GM12892 (cell line): ENCODE measurements around the gene PTPRN2.

Experiments
- DNase-seq: peaks from one replicate; pipeline ENCODE4 v3.0.0; 2011; ENCODE audit not compliant: insufficient read length
- FAIRE-seq: peaks from 2 replicates; lab custom pipeline; 2011; peaks lifted over from hg19 to GRCh38; lab: Jason Lieb, UNC
- POLR2A ChIP-seq: IDR thresholded peaks from 2 replicates; pipeline ENCODE4 v1.6.1; 2011; ENCODE audit warnings: low read depth, low read length, control low read depth
- POLR2AphosphoS5 ChIP-seq: IDR thresholded peaks from 2 replicates; pipeline ENCODE4 v1.6.1; 2011; ENCODE audit warnings: low read depth, low read length, control low read depth
- TAF1 ChIP-seq: IDR thresholded peaks from 2 replicates; pipeline ENCODE4 v1.6.1; 2011; ENCODE audit warnings: low read depth, mild to moderate bottlenecking, control low read depth, low read length, borderline replicate concordance

Gene PTPRN2

GRCh38 chr7:158583810-158584209 lies 3.8 kb downstream of the PTPRN2 start:
- no peak for FAIRE-seq

GRCh38 chr7:158583143-158583542 lies 4.5 kb downstream of the PTPRN2 start:
- no peak for DNase-seq
- FAIRE-seq = no peak
- TF ChIP-seq POLR2A = no peak
- TF ChIP-seq TAF1 = no peak
- TF ChIP-seq POLR2AphosphoS5 = no peak

More at GRCh38 chr7:158583810-158584209, 3.8 kb downstream of the PTPRN2 start:
- TF ChIP-seq POLR2A (no peak), TAF1 (no peak), POLR2AphosphoS5 (no peak)
- DNase-seq = no peak

GRCh38 chr7:158582089-158582456 lies 5.5 kb downstream of the PTPRN2 start:
- DNase-seq (no peak), FAIRE-seq (no peak)
- no peak for TF ChIP-seq POLR2A
- no peak for TF ChIP-seq TAF1
- no peak for TF ChIP-seq POLR2AphosphoS5

DNA sequence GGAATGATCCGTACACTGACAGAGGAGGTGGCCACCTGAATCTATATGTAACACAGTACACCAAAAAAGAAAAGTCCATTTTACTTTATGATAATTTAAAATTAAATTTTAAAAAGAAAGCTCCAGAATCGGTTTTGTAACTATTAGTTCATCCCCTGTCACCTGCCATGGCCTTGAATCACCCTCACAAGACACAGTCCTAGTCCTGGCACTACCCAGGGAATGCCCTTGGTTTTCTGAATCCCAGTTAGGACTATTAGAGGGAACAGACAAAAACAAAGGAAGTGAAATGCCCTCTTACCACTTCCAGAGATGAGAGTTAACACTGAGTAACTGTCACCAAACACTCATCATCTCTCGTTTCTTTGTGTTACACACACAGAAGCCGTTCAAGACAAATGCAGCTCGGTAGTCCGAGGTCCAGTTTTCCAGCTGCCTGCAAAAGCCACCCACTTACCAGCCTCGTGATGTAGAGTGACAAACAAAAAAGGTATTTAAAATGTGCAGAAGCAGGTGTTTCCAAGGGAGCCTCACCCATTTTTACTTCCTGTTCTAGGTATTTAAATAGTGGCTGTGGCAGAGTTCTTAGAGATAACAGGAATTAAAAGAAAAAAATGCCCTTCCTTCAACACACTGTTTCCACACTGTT lies 6.1 kb downstream of the PTPRN2 start:
- FAIRE-seq = no peak
- TF ChIP-seq TAF1 = no peak
- TF ChIP-seq POLR2AphosphoS5 = no peak
- no peak for TF ChIP-seq POLR2A
- DNase-seq = no peak

DNA sequence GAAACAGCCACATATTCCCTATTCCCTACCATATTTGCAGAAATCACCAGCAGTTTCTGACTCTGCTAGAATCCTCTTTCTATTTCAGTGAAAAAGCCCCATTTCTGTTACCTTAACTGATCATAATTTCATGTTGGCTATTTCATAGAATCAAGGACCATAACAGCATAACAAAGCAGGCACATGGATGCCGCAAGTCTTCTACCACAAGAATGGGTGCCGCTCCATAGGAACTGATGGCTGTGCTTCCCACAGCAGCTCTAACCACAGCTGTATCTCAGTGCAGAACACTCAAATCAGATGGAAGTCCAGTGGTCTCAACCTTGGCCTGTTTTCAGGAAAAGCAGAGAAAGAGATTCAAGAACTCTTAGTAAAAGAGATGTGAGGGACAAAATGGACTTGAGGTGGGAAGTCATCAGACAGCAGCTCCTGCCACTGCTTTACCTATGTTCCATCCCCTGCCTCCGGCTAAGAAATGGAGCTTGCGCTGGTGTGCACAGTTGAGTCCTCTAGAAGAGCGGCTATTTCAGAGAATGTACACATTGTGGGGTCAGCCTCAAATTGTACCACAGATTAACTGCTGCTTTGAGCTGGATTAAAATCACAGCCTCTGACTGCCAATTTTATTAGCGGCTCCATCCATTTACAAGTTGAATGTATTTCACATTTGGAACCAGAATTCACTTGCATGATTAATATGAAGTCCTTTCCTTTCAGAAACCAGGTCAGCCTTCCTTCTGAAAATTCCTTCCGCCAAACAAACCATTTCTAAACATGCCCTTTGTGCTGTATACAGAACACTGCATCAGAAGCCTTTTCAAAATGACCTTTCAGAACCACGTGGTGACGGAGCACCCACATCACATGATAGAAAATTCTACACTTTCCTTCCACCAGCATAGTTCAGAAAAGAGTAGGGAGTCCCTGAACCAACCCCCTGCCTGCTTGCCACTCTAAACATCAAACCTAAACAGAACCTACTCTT lies 7.7 kb downstream of the PTPRN2 start:
- TF ChIP-seq POLR2AphosphoS5 = no peak
- no peak for TF ChIP-seq POLR2A
- TF ChIP-seq TAF1 = no peak
- DNase-seq (no peak), FAIRE-seq (no peak)

DNA sequence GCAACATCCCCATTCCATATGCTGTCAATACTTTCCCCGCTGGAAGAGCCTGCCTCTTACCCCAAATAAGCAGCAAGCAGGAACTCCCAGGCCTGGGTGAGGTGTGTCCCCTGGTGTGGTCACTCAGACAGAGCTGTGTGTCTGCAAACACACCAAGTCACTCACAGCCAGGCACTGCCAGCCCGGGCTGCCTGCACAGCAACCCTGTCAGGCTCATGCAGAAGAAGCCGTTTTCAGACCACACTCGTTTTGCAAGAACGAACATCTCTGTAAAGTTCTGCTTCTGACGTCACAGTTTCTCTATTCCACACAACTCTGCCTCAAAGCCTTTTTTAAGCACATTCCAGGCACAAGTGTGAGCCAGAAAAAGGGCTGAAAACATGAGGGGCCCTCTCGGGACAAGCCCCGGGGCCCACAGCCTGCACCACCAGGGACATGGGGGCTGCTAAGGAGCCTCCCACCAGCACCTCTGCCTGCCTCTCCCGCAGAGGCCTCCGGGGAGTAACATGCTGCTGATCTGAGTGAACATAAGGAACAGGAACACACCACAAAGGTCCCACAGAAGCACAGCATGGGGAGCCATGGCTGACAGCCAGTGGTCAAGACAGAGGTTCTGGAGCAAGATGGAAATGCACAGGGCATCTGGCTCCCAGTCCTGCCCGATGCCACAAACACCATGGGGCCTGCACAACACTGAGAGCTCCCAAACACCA lies 11.4 kb downstream of the PTPRN2 start:
- no peak for DNase-seq
- FAIRE-seq = no peak
- TF ChIP-seq TAF1 (no peak), POLR2AphosphoS5 (no peak)

- DNase-seq (no peak), FAIRE-seq (no peak)
- TF ChIP-seq POLR2A (no peak), TAF1 (no peak), POLR2AphosphoS5 (no peak)
These were observed 13.2 kb downstream of the PTPRN2 start for GRCh38 chr7:158574308-158575036.

DNA sequence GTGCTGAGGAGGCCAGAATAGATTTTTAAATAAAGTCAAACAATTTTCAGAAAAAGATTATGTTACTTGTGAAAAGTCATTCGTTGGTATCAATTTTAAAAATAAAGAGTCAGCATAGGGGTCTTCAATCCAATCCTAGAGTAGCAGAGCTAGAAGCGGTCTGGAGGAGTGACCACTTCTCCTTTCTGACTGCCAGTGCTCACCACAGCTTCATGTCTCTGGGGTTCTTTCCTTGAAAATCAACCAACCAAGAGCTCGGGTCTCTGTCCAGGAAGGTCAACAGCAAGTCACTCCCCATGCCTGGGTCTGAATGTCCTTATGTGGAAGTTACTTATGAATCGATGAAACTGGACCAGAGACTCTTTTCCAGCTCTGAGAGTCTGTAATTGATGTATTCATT lies 14.3 kb downstream of the PTPRN2 start:
- FAIRE-seq (no peak), DNase-seq (no peak)
- TF ChIP-seq TAF1 = no peak
- TF ChIP-seq POLR2AphosphoS5 = no peak
- no peak for TF ChIP-seq POLR2A

GRCh38 chr7:158572000-158572828 lies 15.4 kb downstream of the PTPRN2 start:
- no peak for FAIRE-seq
- TF ChIP-seq POLR2A = no peak
- no peak for TF ChIP-seq POLR2AphosphoS5
- TF ChIP-seq TAF1 = no peak
- no peak for DNase-seq

DNA sequence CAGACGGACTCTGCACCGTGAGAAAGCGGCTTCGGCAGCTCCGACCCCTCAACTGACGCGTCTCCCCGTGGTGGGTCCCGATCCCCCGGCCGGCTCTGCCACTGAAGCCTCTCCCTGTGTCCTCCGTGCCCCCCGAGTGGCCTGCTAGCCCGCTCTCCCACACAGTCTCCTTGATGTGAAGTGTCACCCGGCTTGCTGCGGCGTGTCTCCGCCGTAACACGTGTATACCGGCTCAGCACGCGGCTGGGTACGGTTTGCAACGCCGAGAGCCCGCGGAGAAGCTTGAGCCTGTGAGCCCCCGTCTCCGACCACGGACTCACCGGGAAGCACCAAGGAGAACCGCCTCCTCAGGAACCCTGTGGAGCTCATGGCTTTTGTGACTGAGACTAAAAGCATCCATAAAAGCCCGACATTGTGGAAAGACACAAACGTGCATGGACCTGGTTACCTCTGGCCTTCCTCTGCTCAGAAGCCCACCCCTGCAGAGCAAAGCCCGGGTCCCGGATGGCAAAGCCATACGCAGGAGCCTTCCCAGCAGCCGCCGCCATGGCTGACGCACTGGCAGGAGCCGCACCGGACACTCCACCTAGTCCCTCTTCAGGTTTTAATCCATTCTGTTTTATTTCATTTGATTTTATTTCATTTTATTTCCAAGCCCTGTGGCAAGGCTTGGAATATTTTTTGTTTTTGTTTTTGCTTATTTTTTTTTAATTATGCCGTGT lies 17.0 kb downstream of the PTPRN2 start:
- no peak for FAIRE-seq
- DNase-seq = no peak
- TF ChIP-seq POLR2AphosphoS5 = no peak
- no peak for TF ChIP-seq POLR2A
- no peak for TF ChIP-seq TAF1

DNA sequence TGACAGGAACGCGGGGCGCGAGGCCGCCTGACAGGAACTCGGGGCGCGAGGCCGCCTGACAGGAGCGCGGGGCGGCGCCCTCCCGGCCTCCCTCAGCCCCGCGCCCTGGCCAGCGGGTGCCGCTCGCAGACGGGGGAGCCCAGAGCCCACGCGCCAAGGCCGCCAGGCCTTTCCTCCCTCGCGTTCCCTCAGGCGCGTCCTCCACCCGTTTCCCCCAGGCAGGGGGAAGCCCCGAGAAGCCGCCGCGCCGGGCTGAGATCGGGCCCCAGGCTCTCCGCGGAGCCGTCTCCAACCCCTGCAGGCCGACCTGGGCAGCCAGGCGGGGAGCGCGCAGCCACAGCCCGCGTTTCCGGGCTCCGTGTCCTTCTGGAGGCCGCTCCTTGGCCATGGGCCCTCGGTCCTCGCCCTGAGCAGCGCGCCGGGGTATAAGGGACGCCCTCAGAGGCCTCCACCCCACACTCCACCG lies 17.7 kb downstream of the PTPRN2 start:
- FAIRE-seq = no peak
- no peak for DNase-seq

More for the DNA sequence above, 17.7 kb downstream of the PTPRN2 start:
- no peak for TF ChIP-seq POLR2A
- TF ChIP-seq POLR2AphosphoS5 = no peak
- TF ChIP-seq TAF1 = no peak
